ENCODE data around the gene CNNM1. TPM values are rescaled to one million over a fixed set of nuclear protein-coding genes. Genes with fewer than 3 reads are reported as not detected.

Gene CNNM1
- polyA plus RNA-seq, 1 experiment, result 0.14 TPM

DNA sequence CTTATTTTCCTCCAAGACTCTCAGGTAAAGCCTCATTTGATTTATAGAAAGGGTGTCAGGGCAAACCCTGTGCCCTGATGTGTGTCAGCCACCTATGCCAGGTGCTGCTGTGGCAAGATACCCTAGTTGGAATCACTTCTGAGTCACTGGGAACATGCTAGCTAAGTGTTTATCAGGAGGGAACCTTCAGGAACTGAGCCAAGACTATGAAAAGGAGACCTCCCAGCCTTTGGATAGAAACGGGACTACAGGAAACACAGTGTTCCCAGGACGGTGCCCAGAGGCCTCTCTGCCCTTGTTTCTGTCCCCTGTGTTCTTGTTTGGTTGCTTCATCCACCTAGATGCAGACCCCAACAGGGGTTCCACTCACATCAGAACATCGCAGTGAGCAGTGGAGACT is 28.5 kb downstream of the CNNM1 start:
- H3K27ac ChIP-seq (ENCODE audit: low read depth, low read length), result no peak overlapping the region

DNA sequence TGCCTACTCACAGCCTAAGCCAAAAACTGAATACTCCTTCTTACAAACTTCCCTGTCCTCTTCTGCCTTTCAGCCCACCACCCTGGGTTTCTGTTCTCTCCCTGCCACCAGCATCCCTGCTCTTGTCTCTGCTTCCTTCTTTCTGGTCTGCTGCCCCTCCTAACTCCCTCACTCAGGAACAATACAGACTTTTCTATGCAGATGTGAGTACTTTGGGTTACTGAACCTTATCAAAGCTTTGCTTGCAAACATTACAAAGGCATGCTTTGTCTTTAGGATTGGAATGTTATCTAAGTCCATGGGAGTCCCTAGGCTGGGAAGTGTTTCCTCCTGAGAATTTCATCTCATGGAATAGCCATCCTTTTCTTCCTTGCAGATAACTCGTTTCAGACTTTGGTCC is 28.9 kb downstream of the CNNM1 start:
- peaks cover 4% of the 10 kb centered on the region for H3K27me3 ChIP-seq (ENCODE audit: control insufficient read depth, insufficient read depth, low read length)
- DNase-seq (ENCODE audit: low read depth, low spot score), result no peak
- no peaks in the 10 kb centered on the region for H3K9me3 ChIP-seq (ENCODE audit: control insufficient read depth, insufficient read depth, low read length)
- no peak overlapping the region for H3K4me3 ChIP-seq (ENCODE audit: low read depth, low read length)
- CTCF ChIA-PET, result no interaction called here
- POLR2A ChIA-PET, result no interaction called here
- TF ChIP-seq, protein P1, sequence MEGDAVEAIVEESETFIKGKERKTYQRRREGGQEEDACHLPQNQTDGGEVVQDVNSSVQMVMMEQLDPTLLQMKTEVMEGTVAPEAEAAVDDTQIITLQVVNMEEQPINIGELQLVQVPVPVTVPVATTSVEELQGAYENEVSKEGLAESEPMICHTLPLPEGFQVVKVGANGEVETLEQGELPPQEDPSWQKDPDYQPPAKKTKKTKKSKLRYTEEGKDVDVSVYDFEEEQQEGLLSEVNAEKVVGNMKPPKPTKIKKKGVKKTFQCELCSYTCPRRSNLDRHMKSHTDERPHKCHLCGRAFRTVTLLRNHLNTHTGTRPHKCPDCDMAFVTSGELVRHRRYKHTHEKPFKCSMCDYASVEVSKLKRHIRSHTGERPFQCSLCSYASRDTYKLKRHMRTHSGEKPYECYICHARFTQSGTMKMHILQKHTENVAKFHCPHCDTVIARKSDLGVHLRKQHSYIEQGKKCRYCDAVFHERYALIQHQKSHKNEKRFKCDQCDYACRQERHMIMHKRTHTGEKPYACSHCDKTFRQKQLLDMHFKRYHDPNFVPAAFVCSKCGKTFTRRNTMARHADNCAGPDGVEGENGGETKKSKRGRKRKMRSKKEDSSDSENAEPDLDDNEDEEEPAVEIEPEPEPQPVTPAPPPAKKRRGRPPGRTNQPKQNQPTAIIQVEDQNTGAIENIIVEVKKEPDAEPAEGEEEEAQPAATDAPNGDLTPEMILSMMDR (IDR thresholded peaks at IDR 0.05; ENCODE audit: low read depth, low read length), result no peak
- no peak overlapping the region for H3K27ac ChIP-seq (ENCODE audit: low read depth, low read length)

More for the DNA sequence above, 28.5 kb downstream of the CNNM1 start:
- no peak for DNase-seq (ENCODE audit: low read depth, low spot score)
- POLR2A ChIA-PET, result no interaction called here
- H3K27me3 ChIP-seq (ENCODE audit: control insufficient read depth, insufficient read depth, low read length), result peaks cover 5% of the 10 kb centered on the region
- no peak overlapping the region for H3K4me3 ChIP-seq (ENCODE audit: low read depth, low read length)
- TF ChIP-seq, protein P1 (IDR thresholded peaks at IDR 0.05; ENCODE audit: low read depth, low read length), result no peak
- CTCF ChIA-PET, result no interaction called here
- no peaks in the 10 kb centered on the region for H3K9me3 ChIP-seq (ENCODE audit: control insufficient read depth, insufficient read depth, low read length)

DNA sequence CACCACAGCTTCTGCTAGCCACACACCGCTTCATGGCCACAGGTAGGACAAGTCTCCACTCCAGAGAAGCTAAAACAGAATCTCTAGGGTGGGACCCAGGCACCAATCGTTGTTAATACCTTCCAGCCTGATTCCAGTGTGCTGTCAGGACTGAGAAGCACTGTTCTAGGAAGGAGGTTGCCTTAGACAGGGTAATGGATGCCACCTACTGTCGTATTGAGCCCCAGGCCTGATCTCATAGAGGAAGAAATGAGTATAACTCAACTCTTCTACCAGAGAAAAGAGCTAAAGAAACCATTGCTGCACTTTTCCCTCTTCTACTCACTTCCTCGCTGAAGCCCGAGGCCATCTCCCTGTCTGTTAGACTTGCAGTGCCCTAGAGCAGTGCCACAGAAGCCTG is 31.8 kb downstream of the CNNM1 start:
- Histone ChIP-seq H3K9me3 (ENCODE audit: control insufficient read depth, insufficient read depth, low read length) (no peaks in the 10 kb centered on the region), H3K27me3 (ENCODE audit: control insufficient read depth, insufficient read depth, low read length) (no peaks in the 10 kb centered on the region), H3K27ac (ENCODE audit: low read depth, low read length) (no peak overlapping the region), H3K4me3 (ENCODE audit: low read depth, low read length) (no peak overlapping the region)
- CTCF ChIA-PET, result interaction anchor here (1.5 kb wide), 1 partner anchor 76 kb away, joined by 3 read pairs; no protein-coding TSS in a partner anchor
- TF ChIP-seq, protein P1 (IDR thresholded peaks at IDR 0.05; ENCODE audit: low read depth, low read length), result no peak
- no peak for DNase-seq (ENCODE audit: low read depth, low spot score)
- POLR2A ChIA-PET, result no interaction called here

DNA sequence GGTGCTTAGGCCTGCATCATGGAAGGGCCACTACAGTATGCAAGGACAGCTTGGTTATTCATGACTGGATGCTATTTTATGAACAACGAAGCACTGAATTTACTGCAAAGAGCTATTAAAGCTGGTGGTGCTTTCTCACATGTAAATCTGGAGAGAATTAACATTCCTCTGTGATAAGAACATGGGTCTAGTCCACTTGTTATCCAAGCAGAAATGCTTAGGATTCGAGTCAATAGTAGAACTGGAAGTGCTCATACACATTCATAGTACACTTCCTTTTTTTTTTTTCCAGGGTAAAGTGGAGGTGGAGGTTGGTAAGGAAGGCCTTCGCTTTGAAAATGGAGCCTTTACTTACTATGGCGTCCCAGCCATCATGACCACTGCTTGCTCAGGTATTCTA is 35.0 kb downstream of the CNNM1 start:
- ChIA-PET CTCF (no interaction called here), POLR2A (no interaction called here)
- DNase-seq (ENCODE audit: low read depth, low spot score), result peak; percentile 18
- Histone ChIP-seq H3K27me3 (ENCODE audit: control insufficient read depth, insufficient read depth, low read length) (no peaks in the 10 kb centered on the region), H3K9me3 (ENCODE audit: control insufficient read depth, insufficient read depth, low read length) (no peaks in the 10 kb centered on the region), H3K4me3 (ENCODE audit: low read depth, low read length) (no peak overlapping the region), H3K27ac (ENCODE audit: low read depth, low read length) (no peak overlapping the region)
- TF ChIP-seq, protein P1 (IDR thresholded peaks at IDR 0.05; ENCODE audit: low read depth, low read length), result no peak

DNA sequence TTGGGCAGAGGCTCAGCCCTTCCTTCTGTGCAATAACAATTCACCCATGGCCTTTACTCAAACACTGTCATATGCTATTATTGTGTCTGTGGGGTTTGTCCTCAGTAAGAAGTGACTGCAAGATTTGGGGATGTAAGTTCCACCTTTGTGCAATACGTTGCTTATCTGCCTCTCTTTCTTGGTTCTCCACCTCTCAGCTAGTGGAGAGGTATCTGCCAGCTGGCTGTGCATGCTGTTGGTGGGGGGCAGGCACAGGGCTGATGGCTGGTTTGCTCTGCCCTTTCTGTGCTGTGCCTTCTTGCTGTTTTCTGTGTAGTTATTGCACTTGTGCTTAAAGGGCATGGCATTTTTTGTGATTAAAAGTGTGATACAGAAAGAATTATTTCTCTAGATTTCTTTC is 36.2 kb downstream of the CNNM1 start:
- H3K27me3 ChIP-seq (ENCODE audit: control insufficient read depth, insufficient read depth, low read length), result no peaks in the 10 kb centered on the region
- ChIA-PET POLR2A (no interaction called here), CTCF (interaction anchor here (0.6 kb wide), 1 partner anchor 200 kb away, joined by 3 read pairs; no protein-coding TSS in a partner anchor)

More for the DNA sequence above, 36.2 kb downstream of the CNNM1 start:
- Histone ChIP-seq H3K27ac (ENCODE audit: low read depth, low read length) (no peak overlapping the region), H3K4me3 (ENCODE audit: low read depth, low read length) (no peak overlapping the region), H3K9me3 (ENCODE audit: control insufficient read depth, insufficient read depth, low read length) (no peaks in the 10 kb centered on the region)
- TF ChIP-seq, protein P1 (IDR thresholded peaks at IDR 0.05; ENCODE audit: low read depth, low read length), result no peak
- no peak for DNase-seq (ENCODE audit: low read depth, low spot score)

Data from AG04450 (cell line).